ENCODE measurements around the gene CDKN2B-AS1. TPM values are rescaled to one million over a fixed set of nuclear protein-coding genes. Genes with fewer than 3 reads are reported as not detected.
A peak's percentile ranks its signal among the peaks of the same experiment; 100 is the strongest.

CDKN2B-AS1 gene
- polyA plus RNA-seq, 6 donors from 2014 or later, result 0.48 to 1.2 (median 0.76) TPM; not detected in 2

DNA sequence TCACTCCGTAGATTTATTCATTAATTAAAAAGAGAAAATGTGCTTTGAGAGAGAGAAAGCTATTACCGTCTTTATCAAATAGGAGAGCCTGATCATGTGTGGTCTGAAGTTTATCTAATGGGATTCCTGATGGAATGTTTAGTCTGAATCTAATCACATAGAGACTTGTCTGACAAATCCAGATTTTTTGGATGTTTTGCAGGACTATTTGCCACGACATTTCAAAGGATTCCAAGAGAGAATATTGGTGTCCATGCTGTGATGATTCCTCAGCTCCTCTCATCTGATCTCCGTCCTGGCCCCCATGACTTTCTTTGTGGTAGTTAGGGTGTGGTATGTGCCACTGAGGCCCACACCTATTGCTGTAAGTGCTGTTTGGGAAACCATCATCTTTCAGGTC lies 34.6 kb downstream of the CDKN2B-AS1 start:
- Mint-ChIP-seq H3K9me3 (no peaks in the 10 kb centered on the region), H3K27me3 (peaks cover 0 to 5% (median 0%) of the 10 kb centered on the region in 3 donors), H3K36me3 (no peaks in the 10 kb centered on the region), H3K4me3 (no peak overlapping the region), H3K27ac (no peak overlapping the region), H3K4me1 (peaks cover 4 to 7% (median 5%) of the 10 kb centered on the region in 3 donors)
- DNase-seq, result no peak
- no peak for ATAC-seq (ENCODE audit: low read depth in 2 of 2)

DNA sequence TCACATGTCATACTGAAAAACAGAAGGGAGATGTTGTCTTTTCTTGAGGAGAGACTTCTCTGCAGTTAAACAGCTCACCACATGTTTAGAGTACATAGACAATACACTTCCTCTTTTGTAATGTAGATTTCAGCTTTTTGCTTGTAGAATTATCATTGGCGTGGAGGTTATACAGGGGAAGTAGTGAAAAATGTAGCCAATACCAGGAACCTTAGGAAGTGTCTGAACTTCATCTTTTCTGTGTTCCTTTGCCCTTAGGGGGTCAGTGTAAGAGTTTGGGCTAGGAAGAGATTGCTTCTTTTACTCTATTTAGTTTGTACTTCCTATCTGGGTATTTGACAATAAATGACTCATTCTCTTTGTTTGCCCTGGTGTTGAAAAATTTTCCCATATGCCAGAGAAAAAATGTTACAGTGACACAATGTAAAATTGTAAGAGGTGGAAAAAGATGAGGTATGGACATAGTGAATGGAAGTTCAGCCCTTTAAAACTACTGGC lies 35.6 kb downstream of the CDKN2B-AS1 start:
- Mint-ChIP-seq H3K27me3 (no peaks in the 10 kb centered on the region), H3K36me3 (no peaks in the 10 kb centered on the region), H3K9me3 (no peaks in the 10 kb centered on the region), H3K4me1 (peaks cover 4 to 7% (median 5%) of the 10 kb centered on the region in 3 donors), H3K4me3 (no peak overlapping the region), H3K27ac (peak overlapping the region in 2 of 6 donors; percentile 0 to 47)
- peak; percentile 34 for DNase-seq
- peak; percentile 96 to 98 for ATAC-seq (ENCODE audit: low read depth in 2 of 2)

DNA sequence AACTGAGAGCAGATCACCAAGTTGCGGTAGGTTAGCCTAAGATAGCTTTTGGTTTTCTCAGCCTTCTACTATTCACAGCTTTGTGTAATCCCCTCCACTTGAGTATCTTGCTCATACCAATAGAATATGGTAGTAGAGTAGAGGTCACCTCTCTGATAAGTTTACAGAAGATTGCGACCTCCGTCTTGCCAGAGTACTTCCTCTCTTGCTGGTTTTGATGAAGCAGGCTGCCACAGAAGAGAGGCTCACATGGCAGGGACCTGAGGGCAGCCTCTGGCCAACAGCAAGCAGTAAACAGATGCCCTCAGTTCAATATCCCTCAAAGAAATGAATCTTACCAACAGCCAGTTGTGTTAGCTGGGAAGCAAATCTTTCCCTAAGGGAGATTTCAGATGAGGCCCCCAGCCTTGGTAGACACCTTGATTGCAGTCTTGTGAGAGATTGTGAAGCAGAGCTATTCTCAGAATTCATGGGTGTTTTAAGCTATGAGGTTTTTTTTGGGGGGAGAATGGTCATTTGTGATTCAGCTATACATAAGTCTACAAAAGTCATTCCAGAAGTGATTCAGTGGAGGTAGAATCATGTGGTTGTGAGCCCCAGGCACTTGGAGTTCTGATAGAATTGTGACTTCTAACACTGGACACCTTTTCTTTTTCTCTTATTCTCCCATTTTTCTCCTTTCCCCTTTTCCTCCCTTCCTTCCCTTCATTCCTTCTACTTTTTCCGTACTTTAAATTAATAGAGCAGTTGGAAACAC lies 37.2 kb downstream of the CDKN2B-AS1 start:
- Mint-ChIP-seq H3K9me3 (no peaks in the 10 kb centered on the region), H3K36me3 (no peaks in the 10 kb centered on the region), H3K27ac (peak overlapping the region in 1 of 6 donors; percentile 53), H3K27me3 (no peaks in the 10 kb centered on the region), H3K4me1 (peaks cover 4 to 7% (median 5%) of the 10 kb centered on the region in 3 donors), H3K4me3 (no peak overlapping the region)
- ATAC-seq (ENCODE audit: low read depth in 2 of 2) (no peak), DNase-seq (no peak)

DNA sequence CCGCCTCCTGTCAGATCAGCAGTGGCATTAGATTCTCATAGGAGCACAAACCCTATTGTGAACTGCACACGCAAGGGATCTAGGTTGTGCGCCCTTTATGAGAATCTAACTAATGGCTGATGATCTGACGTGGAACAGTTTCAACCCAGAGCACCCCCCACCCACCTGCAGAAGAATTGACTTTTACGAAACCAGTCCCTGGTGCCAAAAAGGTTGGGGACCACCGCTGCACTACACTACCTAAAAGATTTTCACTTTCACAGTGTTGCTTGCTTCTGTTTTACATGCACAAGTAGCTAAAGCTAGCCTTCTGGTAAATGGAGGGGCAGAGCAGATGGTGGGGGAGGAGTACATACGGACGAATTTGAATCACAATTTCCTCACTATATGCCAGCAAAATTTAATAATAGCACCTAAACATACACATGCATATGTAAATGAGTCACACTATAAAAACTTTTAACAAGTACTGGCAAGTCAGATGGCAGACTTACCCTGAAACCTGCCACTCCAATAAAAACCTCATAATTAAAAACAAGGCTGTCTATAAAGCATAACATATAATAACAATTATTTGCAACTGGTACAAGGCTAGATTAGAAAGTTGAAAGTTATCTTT lies 38.5 kb downstream of the CDKN2B-AS1 start:
- H3K27ac Mint-ChIP-seq, result no peak overlapping the region
- H3K27me3 Mint-ChIP-seq, result no peaks in the 10 kb centered on the region
- H3K36me3 Mint-ChIP-seq, result no peaks in the 10 kb centered on the region
- H3K4me1 Mint-ChIP-seq, result peaks cover 4 to 13% (median 5%) of the 10 kb centered on the region in 3 donors
- no peaks in the 10 kb centered on the region for H3K9me3 Mint-ChIP-seq
- H3K4me3 Mint-ChIP-seq, result no peak overlapping the region
- DNase-seq, result no peak
- ATAC-seq (ENCODE audit: low read depth in 2 of 2), result no peak

DNA sequence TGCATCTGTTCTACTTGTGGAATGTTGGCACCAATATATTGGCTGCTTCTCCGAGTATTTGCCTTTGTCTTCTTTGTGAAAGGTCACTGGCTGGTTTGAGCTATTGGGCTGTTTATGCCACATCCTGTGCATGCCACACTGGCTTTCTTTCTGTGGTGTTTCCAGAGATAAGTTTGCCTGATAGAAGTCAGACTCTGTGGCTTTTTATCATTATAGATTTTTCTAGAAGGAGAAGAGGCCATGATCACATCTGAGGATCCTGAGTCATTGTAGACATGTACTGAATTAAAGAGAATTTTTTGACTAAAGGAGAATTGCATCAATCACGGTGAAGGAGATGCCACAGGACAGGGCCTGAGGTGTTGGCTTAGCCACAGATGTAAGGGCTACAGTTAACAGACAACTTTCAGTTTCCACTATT lies 41.0 kb downstream of the CDKN2B-AS1 start:
- no peak for DNase-seq
- Mint-ChIP-seq H3K27me3 (no peaks in the 10 kb centered on the region), H3K4me3 (no peak overlapping the region), H3K9me3 (no peaks in the 10 kb centered on the region), H3K36me3 (no peaks in the 10 kb centered on the region), H3K27ac (no peak overlapping the region), H3K4me1 (peaks cover 0 to 7% (median 0%) of the 10 kb centered on the region in 3 donors)
- no peak for ATAC-seq (ENCODE audit: low read depth in 2 of 2)

DNA sequence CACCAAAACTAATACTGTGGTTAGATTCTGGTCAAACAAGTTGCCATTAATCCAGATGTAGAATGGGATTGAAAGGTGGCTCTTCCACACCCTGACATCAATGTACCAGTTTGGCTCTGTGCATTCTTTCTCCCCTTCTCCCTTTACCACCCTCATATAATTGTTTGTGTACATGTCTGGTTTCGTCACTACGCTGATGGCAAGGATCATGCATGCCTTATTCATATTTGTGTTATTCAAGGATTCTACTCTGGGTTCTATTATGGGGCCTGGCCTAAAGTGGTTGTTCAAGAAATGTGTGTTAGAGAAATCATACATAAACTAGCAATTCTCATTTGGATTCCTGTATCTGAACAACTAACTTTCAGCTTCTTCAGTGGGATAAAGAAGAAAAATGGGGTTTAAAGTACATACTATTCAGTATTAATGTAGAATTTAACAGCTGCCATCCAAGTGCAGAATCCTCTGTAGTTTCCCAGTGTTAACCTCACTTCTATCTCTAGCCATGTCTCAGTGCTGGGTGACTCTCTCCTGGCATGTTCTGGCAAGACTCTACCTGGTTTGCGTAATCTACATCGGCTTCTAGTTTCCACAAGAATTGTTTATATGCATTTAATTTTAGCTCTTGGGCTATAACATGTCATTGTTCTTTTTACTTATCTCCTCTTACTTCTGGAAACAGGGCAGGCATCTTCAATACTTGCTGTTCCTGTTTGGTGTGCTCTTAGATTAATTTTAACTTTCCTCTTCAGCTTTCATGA lies 42.5 kb downstream of the CDKN2B-AS1 start:
- no peak for ATAC-seq (ENCODE audit: low read depth in 2 of 2)
- no peaks in the 10 kb centered on the region for H3K36me3 Mint-ChIP-seq
- H3K4me1 Mint-ChIP-seq, result peaks cover 0 to 7% (median 0%) of the 10 kb centered on the region in 3 donors
- no peaks in the 10 kb centered on the region for H3K9me3 Mint-ChIP-seq
- no peaks in the 10 kb centered on the region for H3K27me3 Mint-ChIP-seq
- no peak overlapping the region for H3K4me3 Mint-ChIP-seq
- H3K27ac Mint-ChIP-seq, result peak overlapping the region in 2 of 6 donors; percentile 11 to 57
- no peak for DNase-seq

DNA sequence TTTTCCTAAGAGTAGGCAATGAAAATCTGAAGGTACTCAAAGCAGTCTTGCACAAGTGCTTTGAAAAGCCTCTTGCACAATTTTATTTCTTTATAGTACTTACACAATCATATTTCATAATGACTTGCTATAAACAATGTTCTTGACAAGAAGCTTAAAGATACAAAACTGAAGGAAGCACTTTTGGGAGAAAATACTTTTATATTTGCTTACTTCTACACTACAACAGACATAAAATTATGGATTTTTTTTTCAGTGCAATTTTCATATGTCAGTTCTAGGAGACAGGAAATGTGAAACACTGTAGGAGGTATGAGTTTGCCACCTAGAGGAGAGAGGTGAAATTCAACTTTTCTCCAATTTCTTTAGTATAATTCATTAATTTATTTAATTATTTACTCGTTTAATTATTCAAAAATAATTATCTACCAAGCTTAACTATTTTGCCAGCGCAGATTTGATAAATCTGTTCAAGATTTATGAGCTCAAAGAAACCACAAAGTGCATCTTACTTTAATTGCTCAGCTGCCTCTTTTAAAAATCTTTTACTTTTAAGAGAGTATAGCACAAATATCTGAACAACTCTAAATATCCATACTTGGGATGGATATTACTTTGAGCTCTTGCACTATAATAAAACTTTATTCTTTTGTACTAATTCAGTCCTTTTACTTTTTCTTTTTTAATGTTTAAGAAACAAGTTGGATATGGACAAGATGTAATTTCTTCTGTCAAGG lies 43.5 kb downstream of the CDKN2B-AS1 start:
- Mint-ChIP-seq H3K4me1 (peaks cover 0 to 7% (median 0%) of the 10 kb centered on the region in 3 donors), H3K4me3 (no peak overlapping the region), H3K27ac (no peak overlapping the region), H3K9me3 (no peaks in the 10 kb centered on the region), H3K27me3 (no peaks in the 10 kb centered on the region), H3K36me3 (no peaks in the 10 kb centered on the region)
- DNase-seq (peak; percentile 11), ATAC-seq (ENCODE audit: low read depth in 2 of 2) (peak in 1 of 2 donors; percentile 49)

DNA sequence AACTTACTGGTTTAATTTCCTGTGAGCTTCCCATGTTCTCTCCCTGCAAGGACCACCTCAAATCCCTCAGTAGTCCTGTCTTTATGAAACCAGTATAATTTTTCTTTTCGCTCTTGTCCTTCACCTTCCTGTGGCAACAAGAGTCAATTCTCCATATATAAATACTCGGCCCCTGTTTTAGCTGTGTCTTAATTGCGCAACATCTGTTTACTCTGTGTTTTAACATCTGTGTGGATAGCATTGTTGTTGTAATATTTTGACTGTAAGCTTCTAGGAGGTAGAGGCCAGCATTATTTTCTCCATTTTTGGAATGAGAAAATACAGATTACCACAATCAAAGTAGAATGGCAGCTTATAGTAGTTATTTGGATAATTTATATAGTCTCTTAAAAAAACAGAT lies 44.7 kb downstream of the CDKN2B-AS1 start:
- H3K27ac Mint-ChIP-seq, result no peak overlapping the region
- H3K4me3 Mint-ChIP-seq, result no peak overlapping the region
- ATAC-seq (ENCODE audit: low read depth in 2 of 2) (no peak), DNase-seq (no peak)
- peaks cover 0 to 7% (median 0%) of the 10 kb centered on the region in 3 donors for H3K4me1 Mint-ChIP-seq
- H3K9me3 Mint-ChIP-seq, result no peaks in the 10 kb centered on the region
- H3K36me3 Mint-ChIP-seq, result no peaks in the 10 kb centered on the region
- no peaks in the 10 kb centered on the region for H3K27me3 Mint-ChIP-seq

DNA sequence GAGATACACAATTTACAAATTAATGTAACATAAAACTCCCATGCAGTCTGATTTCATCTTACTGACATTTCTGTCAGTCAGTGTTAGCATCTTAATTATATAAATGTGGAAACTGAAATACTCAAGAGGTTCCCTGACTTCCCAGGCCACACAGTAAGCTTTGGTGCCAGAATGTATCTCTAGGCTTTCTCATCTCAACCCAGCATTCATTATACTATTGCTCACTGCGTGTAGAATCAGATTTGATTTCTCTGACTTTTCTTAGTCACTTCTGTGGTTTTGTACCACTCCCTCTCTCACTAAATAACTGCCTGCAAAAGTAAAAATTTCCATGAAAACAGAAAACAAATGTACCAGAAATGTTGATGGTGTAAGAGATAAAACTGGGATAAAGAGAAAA lies 46.2 kb downstream of the CDKN2B-AS1 start:
- DNase-seq, result no peak
- no peak overlapping the region for H3K4me3 Mint-ChIP-seq
- H3K4me1 Mint-ChIP-seq, result peaks cover 0 to 7% (median 0%) of the 10 kb centered on the region in 3 donors
- no peaks in the 10 kb centered on the region for H3K9me3 Mint-ChIP-seq
- H3K27ac Mint-ChIP-seq, result no peak overlapping the region
- no peaks in the 10 kb centered on the region for H3K27me3 Mint-ChIP-seq
- no peaks in the 10 kb centered on the region for H3K36me3 Mint-ChIP-seq
- no peak for ATAC-seq (ENCODE audit: low read depth in 2 of 2)

DNA sequence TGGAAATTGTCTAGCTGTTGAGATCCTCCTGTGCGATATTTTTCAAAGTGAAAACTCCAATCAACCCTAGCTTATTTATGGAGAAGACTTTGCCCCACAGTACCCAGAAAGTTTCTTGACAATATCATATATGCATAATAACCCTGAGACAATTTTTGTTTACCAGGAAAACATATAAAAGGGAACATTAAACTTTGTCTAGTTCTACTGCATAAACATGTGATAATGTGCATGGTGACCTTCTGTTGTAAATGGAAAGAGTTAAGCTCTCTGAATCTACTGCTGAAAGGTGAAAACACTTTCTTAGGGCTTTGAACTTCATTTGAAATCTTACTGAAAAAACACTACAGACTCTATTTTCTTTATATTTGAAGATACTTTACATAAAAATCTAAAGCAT lies 46.8 kb downstream of the CDKN2B-AS1 start:
- H3K36me3 Mint-ChIP-seq, result no peaks in the 10 kb centered on the region
- no peak overlapping the region for H3K4me3 Mint-ChIP-seq
- ATAC-seq (ENCODE audit: low read depth in 2 of 2) (no peak), DNase-seq (no peak)
- no peak overlapping the region for H3K27ac Mint-ChIP-seq
- no peaks in the 10 kb centered on the region for H3K9me3 Mint-ChIP-seq
- peaks cover 0 to 7% (median 0%) of the 10 kb centered on the region in 3 donors for H3K4me1 Mint-ChIP-seq
- no peaks in the 10 kb centered on the region for H3K27me3 Mint-ChIP-seq

DNA sequence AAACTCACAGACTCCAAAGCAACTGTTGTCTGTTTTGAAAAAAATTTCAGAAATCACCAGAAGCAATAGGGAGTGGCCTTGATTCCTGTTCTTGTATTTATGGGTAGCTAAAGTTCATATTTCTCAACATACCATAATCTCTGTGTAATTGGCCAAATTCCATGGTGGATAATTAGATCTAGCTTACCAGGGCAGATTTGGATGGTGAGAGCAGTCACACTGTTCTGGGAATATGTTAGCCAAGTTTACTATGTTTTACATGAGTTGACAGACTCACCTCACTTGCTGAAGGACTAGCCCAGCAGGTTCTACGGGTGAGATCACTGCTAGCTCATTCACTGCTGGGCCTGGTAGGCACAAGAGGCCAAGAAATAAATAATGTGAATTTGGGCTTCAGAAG lies 47.2 kb downstream of the CDKN2B-AS1 start:
- DNase-seq, result no peak
- Mint-ChIP-seq H3K27ac (no peak overlapping the region), H3K4me3 (no peak overlapping the region), H3K27me3 (no peaks in the 10 kb centered on the region), H3K4me1 (peaks cover 0 to 7% (median 0%) of the 10 kb centered on the region in 3 donors), H3K36me3 (no peaks in the 10 kb centered on the region), H3K9me3 (no peaks in the 10 kb centered on the region)
- no peak for ATAC-seq (ENCODE audit: low read depth in 2 of 2)

DNA sequence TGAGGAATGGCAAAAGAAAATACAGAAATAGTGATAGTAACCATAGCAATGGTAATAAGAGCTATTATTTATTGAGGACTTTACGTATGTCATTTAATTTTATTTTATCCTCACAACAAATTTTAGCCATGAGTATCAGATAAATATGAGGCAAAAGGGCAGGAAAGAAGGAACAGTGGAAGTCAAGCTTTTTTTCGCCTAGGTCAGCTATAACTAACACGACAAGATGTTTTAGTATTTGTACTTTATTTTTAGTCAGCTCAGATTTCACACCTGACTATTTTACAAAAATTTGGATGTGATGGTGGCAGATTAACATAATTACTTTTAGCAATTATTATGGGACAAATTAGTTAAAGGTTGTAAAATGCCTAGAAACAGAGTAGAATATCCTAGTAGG lies 49.3 kb downstream of the CDKN2B-AS1 start:
- ATAC-seq (ENCODE audit: low read depth in 2 of 2) (no peak), DNase-seq (no peak)
- Mint-ChIP-seq H3K27ac (no peak overlapping the region), H3K4me3 (no peak overlapping the region), H3K9me3 (no peaks in the 10 kb centered on the region), H3K36me3 (no peaks in the 10 kb centered on the region), H3K27me3 (no peaks in the 10 kb centered on the region), H3K4me1 (no peaks in the 10 kb centered on the region)

DNA sequence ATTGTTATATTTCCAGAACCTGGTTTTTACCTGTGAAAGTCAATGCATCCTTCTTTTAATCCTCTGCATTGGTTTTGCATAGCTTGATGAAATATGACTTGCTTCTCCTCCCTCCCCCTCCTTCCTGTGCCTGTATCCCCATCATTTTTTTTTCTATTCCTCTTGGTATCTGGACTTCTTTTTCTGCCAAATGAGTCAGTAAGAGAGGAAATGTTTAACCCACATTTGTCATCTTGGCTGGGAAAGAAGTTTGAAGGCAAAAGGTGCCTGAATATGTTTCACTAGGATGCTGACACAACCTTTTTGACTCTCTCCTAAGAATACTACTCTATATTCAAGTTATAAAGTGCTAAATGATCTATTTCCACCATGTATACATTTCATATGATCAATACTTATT lies 50.0 kb downstream of the CDKN2B-AS1 start:
- no peaks in the 10 kb centered on the region for H3K36me3 Mint-ChIP-seq
- H3K27me3 Mint-ChIP-seq, result no peaks in the 10 kb centered on the region
- H3K27ac Mint-ChIP-seq, result no peak overlapping the region

More for the DNA sequence above, 50.0 kb downstream of the CDKN2B-AS1 start:
- no peaks in the 10 kb centered on the region for H3K9me3 Mint-ChIP-seq
- peaks cover 0 to 5% (median 5%) of the 10 kb centered on the region in 3 donors for H3K4me1 Mint-ChIP-seq
- ATAC-seq (ENCODE audit: low read depth in 2 of 2) (no peak), DNase-seq (no peak)
- no peak overlapping the region for H3K4me3 Mint-ChIP-seq
